Caki2 (cell line): ENCODE measurements around the gene STAM. TPM values are rescaled to one million over a fixed set of nuclear protein-coding genes. Genes with fewer than 3 reads are reported as not detected.
"Not testable (repeated sequence)": the region's sequence is repeated elsewhere in the genome, so short reads cannot be mapped to it uniquely, and the experiment has no call there.

Source experiments
- DNase-seq: peaks from one replicate; pipeline ENCODE4 v3.0.0-alpha.2; 2015; ENCODE audit warnings: low read depth
- in situ Hi-C: cut with HindIII; loops from 2 replicates; pipeline ENCODE4 v1.10.0; 2016; ENCODE audit warnings: low sequenced_read_pairs, low pct_unique_long_range_greater_than_20kb, mixed read lengths
- total RNA-seq: library from RNA; depleted of rRNA; stranded (reverse); fragments of >200 nt; shearing (Covaris generic); gene quantifications from 2 replicates; pipeline ENCODE4 v1.2.3, GENCODE V29; 2014; ENCODE audit warnings: low replicate concordance

Gene STAM
- total RNA-seq, 1 experiment from 2014 or later, result 14.3 TPM

- DNase-seq, result no peak
- in situ Hi-C loops, result no loop called here
Observed at GRCh38 chr10:17708821-17709220, 64.9 kb downstream of the STAM start.

DNA sequence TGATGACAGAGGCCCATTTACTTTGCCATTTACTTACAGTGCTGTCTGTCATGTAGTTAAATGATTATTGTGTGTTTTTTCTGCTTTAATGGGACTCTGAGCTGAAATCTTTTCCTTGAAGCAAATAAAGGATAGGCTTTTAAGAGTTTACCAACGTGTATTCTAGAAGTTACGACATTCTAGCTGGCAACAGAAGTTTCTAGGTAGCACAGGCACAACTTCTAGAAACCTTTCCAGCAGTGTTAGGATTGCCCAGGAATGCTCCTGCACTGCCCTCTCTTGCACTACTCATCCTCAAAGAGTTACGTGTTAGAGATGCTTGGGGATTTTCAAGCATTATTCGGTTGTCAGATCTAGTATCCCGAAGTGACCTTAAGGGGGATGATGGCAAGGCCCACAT lies 65.5 kb downstream of the STAM start:
- DNase-seq, result no peak
- in situ Hi-C loops, result no loop called here

GRCh38 chr10:17710181-17710580 lies 66.2 kb downstream of the STAM start:
- in situ Hi-C loops, result no loop called here

GRCh38 chr10:17712053-17712452 lies 68.1 kb downstream of the STAM start:
- in situ Hi-C loops, result no loop called here
- DNase-seq, result no peak

More at GRCh38 chr10:17710181-17710580, 66.2 kb downstream of the STAM start:
- no peak for DNase-seq

DNA sequence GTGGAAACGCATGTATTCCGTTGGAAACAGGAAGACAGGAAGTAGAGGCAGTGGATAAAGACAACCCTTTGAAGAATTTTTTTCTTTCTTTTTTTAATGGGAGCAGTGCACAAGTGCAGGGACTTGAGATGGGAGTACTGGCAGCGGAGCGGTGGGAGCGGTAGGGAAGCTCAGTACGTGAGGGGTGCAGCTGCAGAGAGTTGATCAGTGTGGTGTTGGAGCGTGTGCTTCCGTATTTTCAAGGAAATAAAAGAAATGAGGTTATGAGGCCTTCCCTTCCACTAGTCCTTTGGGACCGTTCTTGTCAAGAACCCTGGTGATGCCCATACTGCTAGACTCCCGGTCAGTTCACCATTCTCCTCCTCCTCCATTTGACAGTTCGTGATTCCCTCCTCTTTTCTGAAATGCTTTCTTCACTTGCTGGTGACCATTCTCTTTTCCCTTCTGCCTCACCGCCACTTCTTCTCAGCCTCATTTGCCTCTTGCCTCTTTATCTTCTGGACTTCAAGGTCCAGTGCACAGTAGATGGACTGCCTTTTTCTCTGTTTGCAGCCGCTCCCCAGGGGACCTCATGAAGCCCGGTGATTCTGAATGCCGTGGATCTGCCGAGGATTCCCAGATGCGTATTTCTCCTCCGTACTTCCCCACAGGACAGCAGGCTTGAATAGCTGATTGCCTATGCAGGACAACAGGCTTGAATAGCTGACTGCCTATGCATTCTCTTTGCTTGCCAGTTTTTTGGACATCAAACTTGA lies 68.9 kb downstream of the STAM start:
- peak; percentile 25 for DNase-seq
- in situ Hi-C loops, result no loop called here

- in situ Hi-C loops, result no loop called here
- DNase-seq, result no peak
Observed at GRCh38 chr10:17713758-17714157, 69.8 kb downstream of the STAM start.

DNA sequence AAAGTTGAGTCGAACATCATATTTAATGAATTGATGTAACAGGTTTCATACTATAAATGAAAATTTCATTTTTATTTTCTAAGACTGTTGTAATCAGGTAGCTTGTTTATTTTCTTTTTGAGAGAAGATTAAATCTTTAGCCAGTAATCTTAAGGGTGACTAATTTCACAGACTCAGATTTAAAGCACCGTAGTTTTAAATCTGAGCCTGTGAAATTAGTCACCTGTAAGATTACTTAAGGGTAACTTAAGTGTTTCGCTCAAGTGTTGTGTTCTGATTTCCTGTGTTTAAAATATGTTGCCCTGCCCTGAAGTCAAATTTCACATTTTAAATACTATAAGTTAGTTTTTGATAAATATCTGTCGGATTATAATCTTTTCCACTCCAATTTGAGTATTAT lies 72.2 kb downstream of the STAM start:
- in situ Hi-C loops, result no loop called here
- no peak for DNase-seq

GRCh38 chr10:17722317-17723014 lies 78.5 kb downstream of the STAM start:
- in situ Hi-C loops, DNase-seq: not testable (repeated sequence)

GRCh38 chr10:17725703-17726102 lies 81.8 kb downstream of the STAM start:
- no peak for DNase-seq
- in situ Hi-C loops, result no loop called here

DNA sequence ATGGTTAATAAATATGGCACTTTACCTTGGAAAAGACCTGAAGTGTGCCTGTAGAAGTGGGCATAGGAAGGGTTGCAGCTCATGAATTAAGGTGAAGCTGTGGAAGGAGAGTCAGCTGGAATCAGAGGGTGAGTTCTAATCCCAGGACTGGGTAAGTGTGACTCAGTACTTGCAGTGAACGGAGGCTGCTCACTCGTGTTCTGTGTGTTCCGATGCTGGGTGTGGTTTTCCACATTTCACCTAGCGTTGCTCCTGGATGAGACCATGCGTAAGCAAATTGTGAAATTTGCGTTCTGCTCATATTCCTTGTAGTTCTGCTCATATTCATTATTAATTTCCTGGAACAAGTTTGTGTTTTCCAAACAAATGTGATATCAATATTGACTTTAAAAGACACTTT lies 85.7 kb downstream of the STAM start:
- in situ Hi-C loops, result no loop called here
- no peak for DNase-seq

DNA sequence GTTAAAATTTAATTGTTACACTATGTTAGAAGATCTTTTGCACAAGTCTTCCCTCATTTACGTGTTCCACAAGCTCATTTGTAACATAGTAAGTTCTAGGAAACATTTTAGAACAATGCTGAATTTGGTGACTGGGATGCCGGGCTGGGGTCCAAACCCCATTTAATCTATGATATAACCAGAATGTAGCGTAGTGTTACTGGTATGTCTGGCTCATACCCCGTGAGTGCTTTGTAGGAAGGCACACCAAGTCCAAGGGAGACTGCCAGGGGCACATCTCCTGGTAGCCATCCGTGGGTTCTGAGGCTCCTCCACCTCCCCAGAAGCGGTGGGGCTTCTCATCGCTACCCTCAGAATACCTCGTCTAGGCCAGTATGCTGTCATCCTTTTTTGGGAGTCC lies 86.7 kb downstream of the STAM start:
- no peak for DNase-seq
- in situ Hi-C loops, result no loop called here

- no peak for DNase-seq
- in situ Hi-C loops, result no loop called here
Observed at GRCh38 chr10:17731331-17732020, 87.5 kb downstream of the STAM start.

GRCh38 chr10:17733620-17734019 lies 89.7 kb downstream of the STAM start:
- DNase-seq, result no peak
- in situ Hi-C loops, result no loop called here

DNA sequence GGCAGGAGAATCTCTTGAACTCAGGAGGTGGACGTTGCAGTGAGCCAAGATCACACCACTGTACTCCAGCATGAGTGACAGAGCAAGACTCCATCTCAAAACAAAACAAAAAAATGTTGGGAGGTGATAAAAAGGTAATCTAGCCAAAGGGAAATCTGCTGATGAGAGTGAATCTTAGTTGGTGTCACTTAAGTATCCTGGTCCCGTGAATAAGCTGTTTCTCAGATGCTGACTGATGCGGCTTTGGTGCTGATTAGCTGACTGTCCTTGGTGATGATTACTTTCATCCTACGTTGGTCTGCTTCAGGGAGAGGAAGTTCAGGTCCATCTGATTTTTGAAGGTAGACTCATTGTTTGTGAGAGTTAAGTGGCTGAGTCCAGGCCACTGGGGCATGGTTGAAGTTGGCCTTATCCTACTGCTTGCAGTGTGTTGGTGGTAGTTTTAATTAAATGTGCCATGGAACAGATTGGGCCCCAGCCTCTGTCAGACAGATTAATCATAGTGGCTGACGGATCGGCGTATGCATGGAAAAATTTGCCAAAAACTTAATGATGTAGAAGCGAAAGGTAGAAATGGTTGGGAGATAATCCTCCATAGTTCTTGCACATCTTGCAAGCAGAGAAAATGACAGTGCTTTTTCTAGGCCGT lies 90.6 kb downstream of the STAM start:
- no peak for DNase-seq
- in situ Hi-C loops, result no loop called here

DNA sequence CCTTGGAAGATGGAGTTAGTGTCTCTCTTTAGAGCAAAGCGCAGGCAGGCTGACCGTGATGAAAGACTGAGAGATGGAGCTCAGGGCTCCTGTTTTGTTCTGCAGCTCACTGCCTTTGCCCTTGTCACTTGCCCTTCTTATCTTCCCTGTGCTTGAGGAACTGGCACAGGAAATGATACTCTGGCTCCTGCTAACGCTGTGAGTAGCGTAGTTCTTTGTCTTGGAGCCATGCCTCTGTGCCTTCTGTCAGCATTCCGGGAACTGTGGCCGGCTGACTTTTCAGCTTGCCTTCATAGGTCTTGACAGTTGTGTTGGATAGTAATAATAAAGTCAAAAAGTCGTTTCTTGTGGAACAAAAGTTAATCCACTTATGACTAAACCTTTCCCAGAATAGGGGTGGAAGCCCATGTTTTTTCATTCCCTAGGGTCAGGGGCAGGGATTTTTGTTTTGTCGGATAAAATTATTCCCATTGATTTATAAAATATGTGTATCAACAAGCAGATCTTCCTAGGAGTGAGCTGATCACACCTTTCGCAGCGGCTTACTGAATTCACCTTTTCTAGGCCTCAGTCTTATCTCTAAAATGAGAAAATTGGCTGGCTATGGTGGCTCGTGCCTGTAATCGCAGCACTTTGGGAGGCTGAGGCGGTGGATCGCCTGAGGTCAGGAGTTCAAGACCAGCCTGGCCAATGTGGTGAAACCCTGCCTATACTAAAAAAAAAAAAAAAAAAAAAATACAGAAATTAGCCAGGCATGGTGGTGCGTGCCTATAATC lies 91.4 kb downstream of the STAM start:
- no peak for DNase-seq
- in situ Hi-C loops, result no loop called here

GRCh38 chr10:17736223-17736622 lies 92.3 kb downstream of the STAM start:
- DNase-seq, result no peak
- in situ Hi-C loops, result no loop called here

DNA sequence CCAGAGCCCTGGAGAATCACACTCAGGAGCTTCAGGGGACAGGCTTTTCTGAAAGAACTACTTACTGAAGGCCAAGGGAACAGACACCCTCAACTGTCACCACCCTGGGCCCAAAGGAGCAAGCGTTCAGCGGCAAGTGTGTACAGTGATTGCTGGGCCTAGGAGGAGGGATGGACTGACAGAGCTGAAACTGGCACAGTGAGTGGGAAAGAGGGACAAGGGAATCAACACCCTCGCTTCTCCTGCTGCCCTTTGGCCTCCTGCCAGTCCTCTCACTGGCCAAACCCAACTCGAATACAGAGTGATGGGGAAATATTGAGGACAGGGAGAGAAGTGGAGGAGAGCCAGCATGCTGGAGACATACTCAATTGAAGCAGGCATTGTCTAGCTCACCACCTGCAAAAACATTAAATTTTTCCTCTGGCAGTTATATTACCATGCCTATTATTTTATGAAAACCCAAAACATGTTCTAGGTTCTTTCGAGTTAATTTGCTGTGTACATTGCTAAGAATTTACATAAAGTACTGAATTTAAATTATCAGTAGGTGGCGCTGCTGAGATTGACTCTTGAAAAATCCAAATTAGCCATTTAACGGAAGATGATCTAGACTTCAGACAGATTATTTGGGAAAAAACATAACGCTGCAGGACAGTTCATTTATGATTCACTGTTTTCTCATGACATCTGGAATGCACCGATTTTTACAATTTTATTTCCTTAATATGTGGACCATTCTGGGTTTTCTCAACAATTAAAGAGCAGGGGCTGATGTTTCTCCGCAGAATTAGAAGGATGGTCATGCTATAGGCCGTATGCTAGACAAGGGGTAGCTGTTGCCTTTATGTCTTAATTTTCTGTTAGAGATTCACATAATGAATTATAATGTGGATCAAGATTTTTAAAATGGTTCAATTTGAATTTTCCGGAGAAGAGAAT lies 93.3 kb downstream of the STAM start:
- in situ Hi-C loops, result no loop called here
- peak; percentile 22 for DNase-seq
